ENCODE results near the gene RANBP10. TPM values are rescaled to one million over a fixed set of nuclear protein-coding genes. Genes with fewer than 3 reads are reported as not detected.

The RANBP10 gene
- total and polyA plus RNA-seq, 2 donors (not counting 3 experiments of a cell fraction or from before 2014, with no cell fraction given), result 25.6 to 28.8 TPM

GRCh38 chr16:67701420-67701819 is 104.9 kb downstream of the RANBP10 start:
- no peak for FAIRE-seq
- Histone ChIP-seq H3K79me2 (ENCODE audit: control insufficient read depth, insufficient read depth, low read length) (peaks cover 74% of the 10 kb centered on the region), H3K4me1 (ENCODE audit: control insufficient read depth, extremely low read depth, insufficient read depth, low read length) (no peaks in the 10 kb centered on the region), H3K36me3 (ENCODE audit: control insufficient read depth in 2 of 2, extremely low read depth in 1 of 2, insufficient read depth in 2 of 2, low read length in 2 of 2) (peaks cover 0 to 7% of the 10 kb centered on the region in 2 experiments), H2AFZ (ENCODE audit: low read depth, low read length) (no peak overlapping the region), H3K27ac (ENCODE audit: insufficient read depth, low read depth, low read length) (no peak overlapping the region), H3K9ac (replicated peaks; ENCODE audit: extremely low read depth, insufficient read depth, low read length) (no peak overlapping the region), H3K4me2 (ENCODE audit: insufficient read depth, low read length) (no peak overlapping the region), H4K20me1 (replicated peaks; ENCODE audit: control insufficient read depth, extremely low read depth, insufficient read depth, low read length) (peaks cover 2% of the 10 kb centered on the region), H3K27me3 (ENCODE audit: control insufficient read depth in 2 of 2, insufficient read depth in 2 of 2, low read length in 2 of 2) (no peaks in the 10 kb centered on the region), H3K9me1 (replicated peaks; ENCODE audit: control insufficient read depth, extremely low read depth, insufficient read depth, low read length) (no peaks in the 10 kb centered on the region), H3K9me3 (replicated peaks; ENCODE audit: control insufficient read depth, insufficient read depth, low read length) (no peaks in the 10 kb centered on the region), H3K4me3 (replicated peaks in 1 of 3; ENCODE audit: insufficient read depth in 1 of 3, low read depth in 1 of 3, low read length in 3 of 3) (no peak overlapping the region)
- CTCF ChIA-PET, result no interaction called here
- DNase-seq (ENCODE audit: low read depth, low spot score), result no peak
- BruUV-seq (replicated peaks), result no TSS peak
- POLR2A ChIA-PET, result no interaction called here
- dilution Hi-C loops (cut with MboI; ENCODE audit: extremely low pct_ligation_motif_present, low sequenced_read_pairs) (no loop called here), intact Hi-C loops (cut with micrococcal nuclease) (no loop called here)
- TF ChIP-seq MYC (IDR thresholded peaks at IDR 0.05; ENCODE audit: low read depth, low read length), result no peak
- no peak for TF ChIP-seq CTCF (IDR thresholded peaks at IDR 0.05; ENCODE audit: extremely low read depth in 1 of 2, insufficient read depth in 1 of 2, low read depth in 1 of 2, low read length in 2 of 2)
- TF ChIP-seq POLR2AphosphoS5 (IDR thresholded peaks at IDR 0.05; ENCODE audit: insufficient read depth, low read depth, low read length), result no peak

- H3K79me2 ChIP-seq (ENCODE audit: control insufficient read depth, insufficient read depth, low read length), result peaks cover 60% of the 10 kb centered on the region
- dilution Hi-C loops (cut with MboI; ENCODE audit: extremely low pct_ligation_motif_present, low sequenced_read_pairs) (loop anchor here (25.0 kb wide), 1 partner anchor 213 kb away; no protein-coding TSS in a partner anchor), intact Hi-C loops (cut with micrococcal nuclease) (no loop called here)
- H3K9me1 ChIP-seq (replicated peaks; ENCODE audit: control insufficient read depth, extremely low read depth, insufficient read depth, low read length), result no peaks in the 10 kb centered on the region
- CTCF ChIA-PET, result no interaction called here
- peaks cover 0 to 7% of the 10 kb centered on the region in 2 experiments for H3K36me3 ChIP-seq (ENCODE audit: control insufficient read depth in 2 of 2, extremely low read depth in 1 of 2, insufficient read depth in 2 of 2, low read length in 2 of 2)
- no peak overlapping the region for H3K4me2 ChIP-seq (ENCODE audit: insufficient read depth, low read length)
- no peak overlapping the region for H3K27ac ChIP-seq (ENCODE audit: insufficient read depth, low read depth, low read length)
- no peak overlapping the region for H2AFZ ChIP-seq (ENCODE audit: low read depth, low read length)
- H4K20me1 ChIP-seq (replicated peaks; ENCODE audit: control insufficient read depth, extremely low read depth, insufficient read depth, low read length), result no peaks in the 10 kb centered on the region
- no peaks in the 10 kb centered on the region for H3K4me1 ChIP-seq (ENCODE audit: control insufficient read depth, extremely low read depth, insufficient read depth, low read length)
- H3K9me3 ChIP-seq (replicated peaks; ENCODE audit: control insufficient read depth, insufficient read depth, low read length), result no peaks in the 10 kb centered on the region
- DNase-seq (ENCODE audit: low read depth, low spot score), result no peak
- POLR2A ChIA-PET, result no interaction called here
- no peaks in the 10 kb centered on the region for H3K27me3 ChIP-seq (ENCODE audit: control insufficient read depth in 2 of 2, insufficient read depth in 2 of 2, low read length in 2 of 2)
- no TSS peak for BruUV-seq (replicated peaks)
- H3K9ac ChIP-seq (replicated peaks; ENCODE audit: extremely low read depth, insufficient read depth, low read length), result no peak overlapping the region
- no peak for TF ChIP-seq JUN (IDR thresholded peaks at IDR 0.05; ENCODE audit: borderline replicate concordance, insufficient read depth, insufficient read length, low read depth)
- TF ChIP-seq GATA2 (IDR thresholded peaks at IDR 0.05; ENCODE audit: insufficient read depth, insufficient read length, low read depth, low read length), result no peak
- no peak for TF ChIP-seq CTCF (IDR thresholded peaks at IDR 0.05; ENCODE audit: extremely low read depth in 1 of 2, insufficient read depth in 1 of 2, low read depth in 1 of 2, low read length in 2 of 2)
- no peak for TF ChIP-seq POLR2AphosphoS5 (IDR thresholded peaks at IDR 0.05; ENCODE audit: insufficient read depth, low read depth, low read length)
- TF ChIP-seq FOS (IDR thresholded peaks at IDR 0.05; ENCODE audit: borderline replicate concordance, insufficient read depth, low read length), result no peak
- no peak for TF ChIP-seq MYC (IDR thresholded peaks at IDR 0.05; ENCODE audit: low read depth, low read length)
- TF ChIP-seq MAX (IDR thresholded peaks at IDR 0.05; ENCODE audit: insufficient read depth, insufficient read length), result no peak
- no peak for TF ChIP-seq POLR2A (IDR thresholded peaks at IDR 0.05; ENCODE audit: low read depth, low read length)
- no peak for TF ChIP-seq EZH2 (IDR thresholded peaks at IDR 0.05; ENCODE audit: borderline replicate concordance, low read depth, low read length, severe bottlenecking)
- FAIRE-seq, result no peak
- no peak overlapping the region for H3K4me3 ChIP-seq (replicated peaks in 1 of 3; ENCODE audit: insufficient read depth in 1 of 3, low read depth in 1 of 3, low read length in 3 of 3)
These were observed 107.1 kb downstream of the RANBP10 start for GRCh38 chr16:67699265-67699664.

Measured in endothelial cell of umbilical vein (primary cell).